A673 (cell line): ENCODE measurements around the gene MAGI1. TPM values are rescaled to one million over a fixed set of nuclear protein-coding genes. Genes with fewer than 3 reads are reported as not detected.

Experiments used
- BruUV-seq: library from RNA; stranded (reverse); fragments of 400-500 nt; replicated peaks from 2 replicates; lab custom pipeline; 2021; lab: Mats Ljungman, UMichigan
- CTCF ChIA-PET: fragments of 300-600 bp; sonication (Branson Sonifier 250); formaldehyde crosslinking; loops from one replicate; lab custom pipeline; 2022; ENCODE audit warnings: antibody characterized with exemption; lab: Charles Lee
- POLR2A ChIA-PET: fragments of 300-600 bp; sonication (Branson Sonifier 250); formaldehyde crosslinking; loops from one replicate; lab custom pipeline; 2022; ENCODE audit warnings: antibody characterized with exemption; ENCODE audit not compliant: low non-redundant PET; lab: Charles Lee
- DNase-seq: peaks from one replicate; pipeline ENCODE4 v3.0.0-alpha.2; 2015; ENCODE audit warnings: low spot score
- H3K27ac ChIP-seq: fragments of 200-600 bp; sonication (generic); 2 replicates; pipeline ENCODE4 v1.5.1; 2016; ENCODE audit warnings: mixed run types, low read depth, mild to moderate bottlenecking, mixed read lengths, antibody characterized with exemption, low read length; ENCODE audit not compliant: poor library complexity, severe bottlenecking
- H3K27me3 ChIP-seq: fragments of 200-600 bp; sonication (generic); replicated peaks from 2 replicates; pipeline ENCODE4 v1.6.1; 2017; ENCODE audit warnings: mixed run types, low read depth, mild to moderate bottlenecking, mixed read lengths, antibody characterized with exemption, low read length; ENCODE audit not compliant: insufficient read depth, poor library complexity
- H3K36me3 ChIP-seq: fragments of 200-600 bp; sonication (generic); 2 replicates; pipeline ENCODE4 v1.6.1; 2016; ENCODE audit warnings: mixed run types, mild to moderate bottlenecking, mixed read lengths, antibody characterized with exemption, low read length; ENCODE audit not compliant: insufficient read depth, poor library complexity, severe bottlenecking
- H3K4me1 ChIP-seq: fragments of 200-600 bp; sonication (generic); 2 replicates; pipeline ENCODE4 v1.6.1; 2017; ENCODE audit warnings: mixed run types, mild to moderate bottlenecking, mixed read lengths, antibody characterized with exemption, low read length; ENCODE audit not compliant: insufficient read depth, poor library complexity, severe bottlenecking
- H3K4me3 ChIP-seq: fragments of 200-600 bp; sonication (generic); 2 replicates; pipeline ENCODE4 v1.5.1; 2016; ENCODE audit warnings: low read depth, mixed run types, mild to moderate bottlenecking, mixed read lengths, low read length; ENCODE audit not compliant: poor library complexity, severe bottlenecking
- H3K9me3 ChIP-seq: fragments of 200-600 bp; sonication (generic); 2 replicates; pipeline ENCODE4 v1.6.1; 2016; ENCODE audit warnings: mixed run types, low read depth, mild to moderate bottlenecking, mixed read lengths, antibody characterized with exemption, low read length; ENCODE audit not compliant: poor library complexity, severe bottlenecking
- EZH2 ChIP-seq: fragments of 200-600 bp; sonication (generic); IDR thresholded peaks from 2 replicates; pipeline ENCODE4 v1.6.1; 2017; ENCODE audit warnings: borderline replicate concordance, low read depth, mild to moderate bottlenecking, mixed read lengths, antibody characterized with exemption, low read length; ENCODE audit not compliant: poor library complexity, severe bottlenecking
- intact Hi-C: fragments of 100-400 bp; cut with micrococcal nuclease; formaldehyde crosslinking; loops from one replicate; pipeline ENCODE4 v1.10.0; 2022; ENCODE audit not compliant: unreplicated experiment
- total RNA-seq: library from RNA; stranded (reverse); gene quantifications from 2 replicates; pipeline ENCODE4 v1.2.3, GENCODE V29; 2021
- TF ChIP-seq, protein P1 (sequence below): fragments of 300-800, 200-600 bp; sonication (generic); conservative IDR thresholded peaks from 2 replicates; pipeline ENCODE4 v1.5.1; 2017; ENCODE audit warnings: low read depth, mild to moderate bottlenecking, antibody characterized with exemption, low read length, moderate library complexity, mixed read lengths

MAGI1 gene
- total RNA-seq, 1 experiment from 2014 or later: 30.5 TPM

DNA sequence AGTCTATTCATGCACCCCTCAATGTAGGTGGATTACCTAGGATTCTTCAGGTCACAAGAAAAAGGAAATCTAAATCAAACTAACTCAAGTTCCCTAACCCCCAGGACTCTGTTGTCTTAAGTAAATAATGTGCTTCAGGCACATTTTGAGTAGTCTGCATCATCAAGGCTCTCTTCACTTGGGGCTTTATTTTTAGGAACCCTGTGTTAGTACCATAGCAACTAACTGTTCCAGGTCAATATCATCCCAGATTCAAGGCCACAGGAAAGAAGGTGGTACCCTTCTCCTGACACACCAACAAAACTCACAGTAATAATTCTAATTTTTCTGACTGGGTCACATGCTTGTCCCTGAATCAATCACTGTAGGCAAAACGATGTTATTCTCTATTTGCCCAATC lies 218.1 kb downstream of the MAGI1 start:
- CTCF ChIA-PET: no interaction called here
- no TSS peak for BruUV-seq

DNA sequence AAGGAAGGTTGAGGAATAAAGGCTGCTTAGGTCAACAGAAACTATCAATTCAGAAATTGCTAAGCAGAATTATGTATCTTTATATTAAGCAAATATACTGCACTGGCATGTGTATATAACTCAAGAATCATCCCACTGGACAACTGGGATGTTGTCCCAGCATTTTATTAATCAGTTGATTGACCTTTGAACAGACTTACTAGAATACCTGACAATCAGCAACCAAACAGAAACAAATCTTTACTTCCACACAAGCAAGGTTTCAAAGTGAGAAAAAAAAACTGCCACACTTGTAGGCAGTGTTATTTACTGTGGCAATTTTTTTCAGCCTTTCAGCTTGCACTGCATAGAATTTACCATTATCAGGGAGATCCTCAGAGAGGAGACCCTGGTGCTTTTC lies 218.8 kb downstream of the MAGI1 start:
- intact Hi-C loops: loop anchor here (10.0 kb wide), 1 partner anchor 135 kb away; no protein-coding TSS in a partner anchor
- no peaks in the 10 kb centered on the region for H3K36me3 ChIP-seq
- ChIA-PET POLR2A (no interaction called here), CTCF (no interaction called here)
- H3K27ac ChIP-seq: no peak overlapping the region
- DNase-seq: no peak
- H3K4me3 ChIP-seq: no peak overlapping the region
- TF ChIP-seq, protein P1, sequence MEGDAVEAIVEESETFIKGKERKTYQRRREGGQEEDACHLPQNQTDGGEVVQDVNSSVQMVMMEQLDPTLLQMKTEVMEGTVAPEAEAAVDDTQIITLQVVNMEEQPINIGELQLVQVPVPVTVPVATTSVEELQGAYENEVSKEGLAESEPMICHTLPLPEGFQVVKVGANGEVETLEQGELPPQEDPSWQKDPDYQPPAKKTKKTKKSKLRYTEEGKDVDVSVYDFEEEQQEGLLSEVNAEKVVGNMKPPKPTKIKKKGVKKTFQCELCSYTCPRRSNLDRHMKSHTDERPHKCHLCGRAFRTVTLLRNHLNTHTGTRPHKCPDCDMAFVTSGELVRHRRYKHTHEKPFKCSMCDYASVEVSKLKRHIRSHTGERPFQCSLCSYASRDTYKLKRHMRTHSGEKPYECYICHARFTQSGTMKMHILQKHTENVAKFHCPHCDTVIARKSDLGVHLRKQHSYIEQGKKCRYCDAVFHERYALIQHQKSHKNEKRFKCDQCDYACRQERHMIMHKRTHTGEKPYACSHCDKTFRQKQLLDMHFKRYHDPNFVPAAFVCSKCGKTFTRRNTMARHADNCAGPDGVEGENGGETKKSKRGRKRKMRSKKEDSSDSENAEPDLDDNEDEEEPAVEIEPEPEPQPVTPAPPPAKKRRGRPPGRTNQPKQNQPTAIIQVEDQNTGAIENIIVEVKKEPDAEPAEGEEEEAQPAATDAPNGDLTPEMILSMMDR: no peak
- no peak for TF ChIP-seq EZH2
- no peaks in the 10 kb centered on the region for H3K27me3 ChIP-seq
- BruUV-seq: no TSS peak
- H3K4me1 ChIP-seq: peaks cover 4% of the 10 kb centered on the region
- H3K9me3 ChIP-seq: no peaks in the 10 kb centered on the region

More for the DNA sequence above, 218.1 kb downstream of the MAGI1 start:
- no peak for DNase-seq
- intact Hi-C loops: no loop called here
- Histone ChIP-seq H3K9me3 (no peaks in the 10 kb centered on the region), H3K4me3 (no peak overlapping the region), H3K27me3 (no peaks in the 10 kb centered on the region), H3K4me1 (no peaks in the 10 kb centered on the region), H3K36me3 (no peaks in the 10 kb centered on the region), H3K27ac (no peak overlapping the region)
- TF ChIP-seq, protein P1: no peak
- TF ChIP-seq EZH2: no peak
- POLR2A ChIA-PET: no interaction called here

DNA sequence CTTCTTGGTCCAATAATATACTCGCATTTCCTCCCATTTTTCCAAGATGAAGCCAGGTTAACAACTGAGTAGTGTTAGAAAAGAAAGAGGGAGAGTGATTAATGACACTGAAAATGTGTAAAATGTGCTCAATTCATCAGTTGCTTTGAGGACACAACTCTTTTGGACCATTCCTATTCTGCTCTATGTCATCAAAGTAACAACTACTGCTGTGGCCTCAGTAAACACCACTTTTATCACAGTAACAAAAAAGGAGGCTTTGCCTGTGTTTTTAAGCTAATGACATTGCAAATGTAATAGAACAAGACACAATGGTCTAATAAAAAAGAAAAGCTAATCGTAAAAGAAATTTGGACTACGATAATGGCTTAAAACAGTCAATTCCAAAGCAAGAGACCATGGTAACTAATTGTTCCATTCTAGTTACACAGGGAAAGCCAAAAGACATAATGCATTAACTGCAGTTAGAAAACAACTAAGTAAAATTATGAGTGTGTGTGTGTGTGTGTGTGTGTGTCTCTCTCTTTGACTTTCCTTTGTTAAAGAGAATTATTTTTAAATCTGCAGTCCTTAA lies 221.1 kb downstream of the MAGI1 start:
- no peak for DNase-seq
- H3K27ac ChIP-seq: no peak overlapping the region

More for the DNA sequence above, 221.1 kb downstream of the MAGI1 start:
- intact Hi-C loops: loop anchor here (10.0 kb wide), 1 partner anchor 137 kb away; no protein-coding TSS in a partner anchor
- Histone ChIP-seq H3K27me3 (no peaks in the 10 kb centered on the region), H3K4me3 (no peak overlapping the region), H3K36me3 (no peaks in the 10 kb centered on the region), H3K4me1 (peaks cover 21% of the 10 kb centered on the region), H3K9me3 (no peaks in the 10 kb centered on the region)
- TF ChIP-seq EZH2: no peak
- TF ChIP-seq, protein P1: no peak
- CTCF ChIA-PET: no interaction called here
- no TSS peak for BruUV-seq
- POLR2A ChIA-PET: no interaction called here
